NCI-H2196 treated with DMSO at 0.1 percent for 48 hours (cell line): ENCODE results near the gene MVB12B.
"Not testable (repeated sequence)": the region's sequence is repeated elsewhere in the genome, so short reads cannot be mapped to it uniquely, and the experiment has no call there.

Experiments used
- DNase-seq: peaks from one replicate; lab custom pipeline; 2025; ENCODE audit not compliant: unreplicated experiment; lab: John Stamatoyannopoulos, UW

The MVB12B gene

GRCh38 chr9:126551812-126552211 is 225.2 kb downstream of the MVB12B start:
- DNase-seq = no peak

- no peak for DNase-seq
These were observed 227.7 kb downstream of the MVB12B start for GRCh38 chr9:126554292-126554691.

GRCh38 chr9:126555421-126555820 is 228.8 kb downstream of the MVB12B start:
- DNase-seq = not testable (repeated sequence)
